Measurements from ENCODE around the gene MPRIP.

MPRIP gene

GRCh38 chr17:17062866-17063265 is 20.6 kb downstream of the MPRIP start:
- H3K4me3 ChIP-seq (ENCODE audit: control insufficient read depth, low read depth, low read length) = no peak overlapping the region
- TF ChIP-seq, protein P1, sequence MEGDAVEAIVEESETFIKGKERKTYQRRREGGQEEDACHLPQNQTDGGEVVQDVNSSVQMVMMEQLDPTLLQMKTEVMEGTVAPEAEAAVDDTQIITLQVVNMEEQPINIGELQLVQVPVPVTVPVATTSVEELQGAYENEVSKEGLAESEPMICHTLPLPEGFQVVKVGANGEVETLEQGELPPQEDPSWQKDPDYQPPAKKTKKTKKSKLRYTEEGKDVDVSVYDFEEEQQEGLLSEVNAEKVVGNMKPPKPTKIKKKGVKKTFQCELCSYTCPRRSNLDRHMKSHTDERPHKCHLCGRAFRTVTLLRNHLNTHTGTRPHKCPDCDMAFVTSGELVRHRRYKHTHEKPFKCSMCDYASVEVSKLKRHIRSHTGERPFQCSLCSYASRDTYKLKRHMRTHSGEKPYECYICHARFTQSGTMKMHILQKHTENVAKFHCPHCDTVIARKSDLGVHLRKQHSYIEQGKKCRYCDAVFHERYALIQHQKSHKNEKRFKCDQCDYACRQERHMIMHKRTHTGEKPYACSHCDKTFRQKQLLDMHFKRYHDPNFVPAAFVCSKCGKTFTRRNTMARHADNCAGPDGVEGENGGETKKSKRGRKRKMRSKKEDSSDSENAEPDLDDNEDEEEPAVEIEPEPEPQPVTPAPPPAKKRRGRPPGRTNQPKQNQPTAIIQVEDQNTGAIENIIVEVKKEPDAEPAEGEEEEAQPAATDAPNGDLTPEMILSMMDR (conservative IDR thresholded peaks at IDR 0.05; ENCODE audit: control insufficient read depth, insufficient read depth, low read depth, low read length) = no peak
- DNase-seq (ENCODE audit: low read depth) = no peak

DNA sequence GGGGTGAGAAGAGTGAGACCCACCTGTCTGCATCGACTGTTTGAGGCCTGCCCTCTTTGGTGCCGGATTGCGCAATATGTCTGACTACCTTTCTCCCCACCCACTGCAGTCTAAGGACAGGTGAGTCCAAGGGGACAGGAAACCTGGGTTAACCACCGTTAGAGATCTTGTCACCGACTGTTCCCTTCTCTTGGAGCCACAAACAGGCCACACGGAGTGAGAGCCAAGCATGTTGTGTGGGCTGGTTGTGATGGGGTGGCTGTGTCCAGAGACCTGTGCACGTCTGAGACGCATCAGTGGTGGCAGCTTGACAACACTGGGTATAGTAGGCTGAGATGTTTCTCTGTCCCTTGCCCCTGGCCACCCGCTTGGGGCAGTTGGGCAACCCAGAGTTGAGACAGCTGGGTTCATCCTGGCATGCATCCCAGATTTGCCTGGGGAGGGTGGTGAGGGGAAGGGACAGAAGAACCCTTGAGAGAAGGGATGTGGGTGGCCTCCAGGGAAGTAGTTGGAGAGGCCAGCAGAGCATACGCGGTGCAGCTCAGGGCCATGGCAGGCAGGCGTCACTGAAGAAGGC is 21.4 kb downstream of the MPRIP start:
- no peak for DNase-seq (ENCODE audit: low read depth)
- TF ChIP-seq, protein P1 (conservative IDR thresholded peaks at IDR 0.05; ENCODE audit: control insufficient read depth, insufficient read depth, low read depth, low read length) = no peak
- H3K4me3 ChIP-seq (ENCODE audit: control insufficient read depth, low read depth, low read length) = no peak overlapping the region

DNA sequence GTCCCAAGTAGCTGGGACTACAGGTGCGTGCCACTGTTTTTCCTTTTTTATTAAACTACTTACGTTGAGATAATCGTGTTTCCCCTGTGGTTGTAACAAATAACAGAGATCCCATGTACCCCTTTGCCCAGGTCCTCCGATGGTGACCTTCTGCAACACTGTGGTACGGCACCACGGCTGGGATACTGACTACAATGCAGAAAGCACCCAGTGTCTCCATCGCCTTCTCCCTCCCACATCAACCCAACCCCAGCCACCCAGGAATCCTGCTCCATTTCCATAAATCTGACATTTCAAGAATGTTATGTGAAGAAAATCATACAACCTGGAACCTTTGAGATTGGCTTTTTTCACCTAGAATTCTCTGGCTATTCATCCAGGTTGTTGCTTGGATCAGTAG is 22.1 kb downstream of the MPRIP start:
- TF ChIP-seq, protein P1 (conservative IDR thresholded peaks at IDR 0.05; ENCODE audit: control insufficient read depth, insufficient read depth, low read depth, low read length) = no peak
- H3K4me3 ChIP-seq (ENCODE audit: control insufficient read depth, low read depth, low read length) = no peak overlapping the region
- no peak for DNase-seq (ENCODE audit: low read depth)

DNA sequence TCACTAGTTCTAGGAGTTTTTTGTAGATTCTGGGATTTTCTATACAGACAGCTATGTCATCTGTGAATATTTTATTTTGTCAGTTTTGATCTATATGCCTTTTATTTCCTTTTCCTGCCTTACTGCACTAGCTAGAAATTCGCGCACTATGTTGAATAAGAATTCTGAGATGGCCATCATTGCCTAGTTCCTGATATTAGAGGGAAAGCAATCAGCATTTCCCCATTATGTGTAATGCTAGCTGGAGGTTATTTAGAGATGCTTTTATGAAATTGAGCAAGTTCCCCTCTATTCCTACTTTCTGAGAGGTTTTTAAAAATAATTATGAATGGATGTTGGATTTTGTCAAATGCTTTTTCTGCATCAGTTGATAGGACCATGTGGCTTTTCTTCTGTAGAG is 23.8 kb downstream of the MPRIP start:
- no peak for DNase-seq (ENCODE audit: low read depth)
- TF ChIP-seq, protein P1 (conservative IDR thresholded peaks at IDR 0.05; ENCODE audit: control insufficient read depth, insufficient read depth, low read depth, low read length) = no peak
- no peak overlapping the region for H3K4me3 ChIP-seq (ENCODE audit: control insufficient read depth, low read depth, low read length)

DNA sequence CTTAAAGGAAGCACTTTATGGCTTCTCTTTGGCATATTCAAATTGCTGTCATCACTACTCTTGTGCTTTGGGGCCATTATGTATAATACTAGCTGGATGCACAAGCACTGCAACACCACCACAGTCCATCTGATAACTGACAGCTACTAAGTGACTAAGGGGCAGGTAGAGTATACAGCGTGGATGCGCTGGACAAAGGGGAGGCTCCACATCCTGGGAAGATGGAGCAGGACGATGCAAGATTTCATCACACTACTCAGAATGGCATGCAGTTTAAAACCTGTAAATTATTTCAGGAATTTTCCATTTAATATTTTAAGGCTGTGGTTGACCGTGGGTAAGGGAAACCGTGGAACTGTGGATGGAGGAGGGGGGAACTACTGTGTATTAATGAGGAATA is 25.0 kb downstream of the MPRIP start:
- TF ChIP-seq, protein P1 (conservative IDR thresholded peaks at IDR 0.05; ENCODE audit: control insufficient read depth, insufficient read depth, low read depth, low read length) = no peak
- no peak overlapping the region for H3K4me3 ChIP-seq (ENCODE audit: control insufficient read depth, low read depth, low read length)
- DNase-seq (ENCODE audit: low read depth) = no peak

DNA sequence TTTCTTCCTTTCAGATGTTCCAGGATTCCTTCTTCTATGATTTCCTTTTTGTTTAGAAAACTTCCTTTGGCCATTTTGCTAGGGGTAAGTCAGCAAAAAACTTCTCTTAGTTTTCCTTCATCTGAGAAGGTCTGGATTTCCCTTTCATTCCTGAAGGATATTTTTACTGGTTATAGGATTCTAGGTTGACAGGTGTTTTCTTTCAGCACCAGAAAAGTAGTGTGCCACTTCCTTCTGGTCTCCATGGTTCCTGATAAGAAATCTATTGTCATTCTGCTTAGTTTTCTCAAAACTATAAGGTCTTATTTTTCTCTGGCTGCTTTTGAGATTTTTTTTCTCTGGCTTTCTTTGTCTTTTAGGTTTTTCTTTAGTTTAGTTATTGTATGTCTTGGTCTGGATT is 27.6 kb downstream of the MPRIP start:
- TF ChIP-seq, protein P1 (conservative IDR thresholded peaks at IDR 0.05; ENCODE audit: control insufficient read depth, insufficient read depth, low read depth, low read length) = no peak
- DNase-seq (ENCODE audit: low read depth) = no peak
- no peak overlapping the region for H3K4me3 ChIP-seq (ENCODE audit: control insufficient read depth, low read depth, low read length)

DNA sequence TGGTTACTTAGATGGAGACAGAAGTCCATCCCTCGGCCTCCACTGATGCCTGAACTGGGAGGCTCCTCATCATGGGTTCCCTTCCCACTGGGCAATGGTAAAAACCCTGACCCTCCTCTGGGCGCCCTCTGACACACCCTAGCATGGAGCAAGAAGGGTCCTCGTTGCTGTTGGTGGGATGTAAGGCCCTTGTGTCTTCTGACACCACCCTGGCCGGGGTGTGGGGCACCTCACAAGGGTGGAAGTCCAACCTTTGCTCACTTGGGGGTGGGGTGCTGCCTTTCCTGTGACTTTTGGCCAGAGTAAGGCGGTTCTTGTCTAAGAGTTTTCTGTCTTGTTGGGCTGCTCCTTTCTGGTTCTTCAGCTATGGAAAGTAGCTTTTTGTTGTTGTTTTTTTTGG is 28.7 kb downstream of the MPRIP start:
- no peak overlapping the region for H3K4me3 ChIP-seq (ENCODE audit: control insufficient read depth, low read depth, low read length)
- DNase-seq (ENCODE audit: low read depth) = no peak
- TF ChIP-seq, protein P1 (conservative IDR thresholded peaks at IDR 0.05; ENCODE audit: control insufficient read depth, insufficient read depth, low read depth, low read length) = no peak
